ENCODE measurements around the gene NCAM1.

GRCh38 chr11:113026778-113027177 lies 65.6 kb downstream of the NCAM1 start:
- TF ChIP-seq POLR2A (IDR thresholded peaks at IDR 0.05) (no peak), CTCF (IDR thresholded peaks at IDR 0.05) (no peak), POLR2AphosphoS5 (IDR thresholded peaks at IDR 0.05) (no peak)

All from sigmoid colon (tissue), 4 donors.